Measurements from ENCODE around the gene CABCOCO1. TPM values are rescaled to one million over a fixed set of nuclear protein-coding genes. Genes with fewer than 3 reads are reported as not detected.
"Not testable (repeated sequence)": the region's sequence is repeated elsewhere in the genome, so short reads cannot be mapped to it uniquely, and the experiment has no call there.

The CABCOCO1 gene
- total RNA-seq, 2 experiments from 2014 or later = not detected

DNA sequence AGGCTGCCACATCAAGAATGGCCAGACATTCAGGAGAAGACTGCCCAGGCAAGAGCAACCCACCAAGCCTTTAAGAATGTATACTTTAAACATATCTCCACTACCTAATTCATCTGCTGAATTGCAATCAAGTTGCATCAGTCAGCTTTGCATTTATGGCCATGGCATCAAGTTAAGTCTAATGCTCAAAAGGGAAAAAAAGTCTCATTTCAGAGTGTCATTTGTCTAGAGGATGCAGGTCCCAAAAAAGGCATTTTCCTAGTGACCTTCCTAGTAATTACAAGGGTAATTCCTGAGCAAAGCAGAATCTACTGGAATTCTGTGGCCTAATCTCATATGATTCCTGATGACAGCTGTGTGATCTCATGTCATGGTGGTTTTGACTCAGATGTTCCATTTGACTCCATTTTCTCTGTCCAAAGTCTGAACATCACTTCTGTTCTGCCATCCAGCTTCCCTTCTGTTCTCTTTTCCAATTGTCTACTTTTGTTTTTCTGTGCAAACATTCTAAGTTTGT is 7.3 kb upstream of the CABCOCO1 start:
- Mint-ChIP-seq H3K27ac (no peak overlapping the region), H3K4me3 (no peak overlapping the region), H3K36me3 (ENCODE audit: low read depth) (no peaks in the 10 kb centered on the region), H3K4me1 (ENCODE audit: low read depth) (no peaks in the 10 kb centered on the region), H3K9me3 (no peaks in the 10 kb centered on the region), H3K27me3 (ENCODE audit: low read depth) (peaks cover 9% of the 10 kb centered on the region)
- intact Hi-C loops (cut with micrococcal nuclease) = no loop called here
- CTCF ChIA-PET = interaction anchor here (0.5 kb wide), 1 partner anchor 13 kb away, joined by 4 read pairs; no protein-coding TSS in a partner anchor
- DNase-seq = no peak

- intact Hi-C loops (cut with micrococcal nuclease) = no loop called here
- H3K4me3 Mint-ChIP-seq = no peak overlapping the region
Measured at GRCh38 chr10:61663466-61663865, 737 bp downstream of the CABCOCO1 start.

DNA sequence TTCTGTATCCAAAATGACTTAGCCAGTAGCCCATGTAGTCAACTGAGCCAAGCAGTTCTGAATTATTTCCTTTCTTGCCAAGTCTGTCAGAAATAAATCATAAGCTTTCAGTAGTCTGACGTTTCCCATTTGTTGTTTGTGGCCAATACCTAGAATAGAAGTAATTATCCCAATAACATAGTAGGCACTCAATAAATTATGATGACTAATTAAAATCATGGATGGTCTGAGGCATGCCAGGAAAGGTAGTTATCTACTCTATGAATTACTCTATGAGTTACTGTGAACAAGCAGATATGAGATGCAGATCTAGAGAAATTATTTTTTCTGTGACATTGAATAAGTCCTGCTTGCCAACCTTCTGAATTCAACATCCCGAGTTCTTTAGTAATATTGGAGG is 2.3 kb downstream of the CABCOCO1 start:
- no peak overlapping the region for H3K27ac Mint-ChIP-seq
- intact Hi-C loops (cut with micrococcal nuclease) = no loop called here
- peaks cover 32% of the 10 kb centered on the region for H3K27me3 Mint-ChIP-seq (ENCODE audit: low read depth)

More at GRCh38 chr10:61663466-61663865, 737 bp downstream of the CABCOCO1 start:
- H3K36me3 Mint-ChIP-seq (ENCODE audit: low read depth) = no peaks in the 10 kb centered on the region
- CTCF ChIA-PET = no interaction called here
- no peak overlapping the region for H3K27ac Mint-ChIP-seq
- DNase-seq = no peak
- H3K27me3 Mint-ChIP-seq (ENCODE audit: low read depth) = peaks cover 32% of the 10 kb centered on the region
- no peaks in the 10 kb centered on the region for H3K4me1 Mint-ChIP-seq (ENCODE audit: low read depth)
- no peaks in the 10 kb centered on the region for H3K9me3 Mint-ChIP-seq

GRCh38 chr10:61669161-61669725 is 6.5 kb downstream of the CABCOCO1 start:
- no peak overlapping the region for H3K4me3 Mint-ChIP-seq
- H3K27me3 Mint-ChIP-seq (ENCODE audit: low read depth) = peaks cover 13% of the 10 kb centered on the region
- H3K27ac Mint-ChIP-seq = no peak overlapping the region
- CTCF ChIA-PET = no interaction called here
- H3K9me3 Mint-ChIP-seq = no peaks in the 10 kb centered on the region
- intact Hi-C loops (cut with micrococcal nuclease) = no loop called here
- no peaks in the 10 kb centered on the region for H3K4me1 Mint-ChIP-seq (ENCODE audit: low read depth)
- no peaks in the 10 kb centered on the region for H3K36me3 Mint-ChIP-seq (ENCODE audit: low read depth)
- no peak for DNase-seq

More for the DNA sequence above, 2.3 kb downstream of the CABCOCO1 start:
- Mint-ChIP-seq H3K4me3 (no peak overlapping the region), H3K4me1 (ENCODE audit: low read depth) (no peaks in the 10 kb centered on the region), H3K9me3 (no peaks in the 10 kb centered on the region), H3K36me3 (ENCODE audit: low read depth) (no peaks in the 10 kb centered on the region)
- no peak for DNase-seq
- CTCF ChIA-PET = no interaction called here

DNA sequence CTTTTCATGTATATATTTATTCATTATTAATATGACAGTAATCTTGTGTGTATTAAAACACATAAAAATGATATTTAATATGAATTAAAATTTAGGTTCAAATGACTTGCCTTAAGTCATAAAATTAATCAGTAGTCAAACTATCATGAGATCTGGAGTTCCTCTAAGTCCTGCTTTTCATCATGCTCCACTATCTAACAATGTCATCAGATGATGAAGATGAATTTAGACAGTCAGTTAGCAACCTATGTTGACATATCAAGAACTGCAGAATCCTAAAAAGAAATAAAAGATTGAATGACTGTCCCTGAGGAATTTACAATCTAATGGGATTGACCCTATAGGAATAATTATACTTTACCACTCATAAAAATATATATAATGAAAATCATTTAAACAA is 7.1 kb downstream of the CABCOCO1 start:
- Mint-ChIP-seq H3K4me3 (no peak overlapping the region), H3K9me3 (no peaks in the 10 kb centered on the region), H3K27me3 (ENCODE audit: low read depth) (peaks cover 7% of the 10 kb centered on the region), H3K27ac (no peak overlapping the region), H3K4me1 (ENCODE audit: low read depth) (no peaks in the 10 kb centered on the region), H3K36me3 (ENCODE audit: low read depth) (no peaks in the 10 kb centered on the region)
- intact Hi-C loops (cut with micrococcal nuclease) = no loop called here
- CTCF ChIA-PET = no interaction called here
- DNase-seq = no peak

GRCh38 chr10:61673360-61673759 is 10.6 kb downstream of the CABCOCO1 start:
- Mint-ChIP-seq H3K4me1 (ENCODE audit: low read depth) (no peaks in the 10 kb centered on the region), H3K36me3 (ENCODE audit: low read depth) (no peaks in the 10 kb centered on the region), H3K4me3 (no peak overlapping the region), H3K27ac (no peak overlapping the region), H3K9me3 (no peaks in the 10 kb centered on the region), H3K27me3 (ENCODE audit: low read depth) (no peaks in the 10 kb centered on the region)
- CTCF ChIA-PET = no interaction called here
- no peak for DNase-seq
- intact Hi-C loops (cut with micrococcal nuclease) = no loop called here

DNA sequence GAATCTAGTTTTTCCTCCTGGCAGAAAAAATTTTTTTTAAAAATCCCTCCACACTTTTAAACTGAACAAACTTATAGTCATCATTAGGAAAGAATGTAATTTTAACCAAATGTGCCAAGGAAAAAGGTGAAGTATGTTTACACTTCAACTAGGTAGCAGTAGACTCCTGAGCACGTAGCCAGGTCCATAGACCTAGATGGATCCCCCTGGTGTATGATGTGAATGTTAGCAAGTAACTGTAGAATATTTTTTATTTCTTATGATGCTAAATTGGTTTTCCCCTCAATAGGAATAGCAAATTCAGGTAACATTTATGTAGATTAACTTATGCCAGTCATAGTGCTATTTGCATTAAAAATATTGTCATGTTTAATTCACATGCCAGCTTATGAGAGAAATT is 19.6 kb downstream of the CABCOCO1 start:
- CTCF ChIA-PET = no interaction called here
- no peak overlapping the region for H3K4me3 Mint-ChIP-seq
- no peak for DNase-seq
- H3K27ac Mint-ChIP-seq = no peak overlapping the region
- H3K27me3 Mint-ChIP-seq (ENCODE audit: low read depth) = peaks cover 2% of the 10 kb centered on the region
- no peaks in the 10 kb centered on the region for H3K4me1 Mint-ChIP-seq (ENCODE audit: low read depth)
- no peaks in the 10 kb centered on the region for H3K9me3 Mint-ChIP-seq
- H3K36me3 Mint-ChIP-seq (ENCODE audit: low read depth) = no peaks in the 10 kb centered on the region
- intact Hi-C loops (cut with micrococcal nuclease) = no loop called here

DNA sequence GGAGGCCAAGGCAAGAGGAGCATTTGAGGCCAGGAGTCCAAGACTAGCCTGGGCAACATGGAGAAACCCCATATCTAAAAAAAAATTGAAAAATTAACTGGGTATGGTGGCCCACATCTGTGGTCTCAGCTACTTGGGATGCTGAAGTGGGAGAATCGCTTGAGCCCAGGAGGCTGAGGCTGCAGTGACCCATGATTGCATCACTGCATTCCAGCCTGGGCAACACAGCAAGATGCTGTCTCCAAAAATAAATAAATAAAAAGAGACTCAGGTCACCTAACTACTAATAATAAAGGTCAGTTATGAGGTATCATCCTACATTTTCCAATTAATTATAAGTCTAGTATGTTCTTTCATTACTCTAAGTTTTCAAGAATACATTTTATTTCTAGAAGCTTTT is 20.6 kb downstream of the CABCOCO1 start:
- no peaks in the 10 kb centered on the region for H3K9me3 Mint-ChIP-seq
- CTCF ChIA-PET = no interaction called here
- intact Hi-C loops (cut with micrococcal nuclease) = no loop called here
- no peak overlapping the region for H3K27ac Mint-ChIP-seq
- H3K4me1 Mint-ChIP-seq (ENCODE audit: low read depth) = no peaks in the 10 kb centered on the region
- peaks cover 2% of the 10 kb centered on the region for H3K27me3 Mint-ChIP-seq (ENCODE audit: low read depth)
- no peaks in the 10 kb centered on the region for H3K36me3 Mint-ChIP-seq (ENCODE audit: low read depth)
- no peak overlapping the region for H3K4me3 Mint-ChIP-seq
- DNase-seq = no peak

GRCh38 chr10:61684894-61685507 is 22.3 kb downstream of the CABCOCO1 start:
- CTCF ChIA-PET = no interaction called here
- peaks cover 2% of the 10 kb centered on the region for H3K27me3 Mint-ChIP-seq (ENCODE audit: low read depth)
- H3K4me1 Mint-ChIP-seq (ENCODE audit: low read depth) = no peaks in the 10 kb centered on the region
- no peak overlapping the region for H3K4me3 Mint-ChIP-seq
- no peaks in the 10 kb centered on the region for H3K36me3 Mint-ChIP-seq (ENCODE audit: low read depth)
- H3K9me3 Mint-ChIP-seq = no peaks in the 10 kb centered on the region
- intact Hi-C loops (cut with micrococcal nuclease) = no loop called here
- no peak for DNase-seq
- H3K27ac Mint-ChIP-seq = no peak overlapping the region

DNA sequence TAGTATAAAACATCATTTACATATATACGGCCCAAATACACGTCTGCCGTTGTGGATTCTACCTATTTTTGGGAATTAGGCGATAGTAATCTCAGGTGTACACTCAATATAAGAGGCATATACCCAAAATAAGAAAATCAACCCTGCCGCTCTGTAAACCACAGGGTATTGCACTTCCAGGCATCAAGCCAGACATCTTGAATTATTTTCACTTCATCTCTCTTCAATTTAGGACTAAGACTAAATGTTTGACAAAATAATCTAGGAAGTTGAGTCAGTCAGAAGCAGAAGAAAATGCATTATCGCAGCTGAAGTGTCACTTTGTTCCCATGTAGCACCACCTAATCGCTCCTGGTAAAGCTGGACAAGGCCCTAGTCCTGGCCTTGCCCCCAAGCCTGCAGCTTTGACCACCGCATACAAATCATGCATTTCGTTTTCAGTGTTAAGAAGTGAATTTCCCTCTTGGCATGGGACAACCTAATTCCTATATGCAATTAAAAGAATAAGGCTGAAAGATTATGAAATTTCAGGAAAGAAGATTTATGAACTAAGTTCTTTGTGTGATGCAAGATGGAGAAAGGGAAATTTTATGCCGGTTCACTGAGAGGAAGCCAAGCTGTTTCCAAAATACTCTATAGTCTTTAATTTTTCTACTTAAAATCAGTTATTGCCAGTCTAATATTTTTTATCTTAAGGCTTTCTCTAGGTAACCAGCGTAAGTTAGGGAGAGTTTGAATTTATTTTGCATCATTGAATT is 26.0 kb downstream of the CABCOCO1 start:
- CTCF ChIA-PET = interaction anchor here (0.6 kb wide), 1 partner anchor 1507 kb away, joined by 3 read pairs; no protein-coding TSS in a partner anchor
- Mint-ChIP-seq H3K4me3 (no peak overlapping the region), H3K27me3 (ENCODE audit: low read depth) (peaks cover 9% of the 10 kb centered on the region), H3K4me1 (ENCODE audit: low read depth) (no peaks in the 10 kb centered on the region), H3K36me3 (ENCODE audit: low read depth) (no peaks in the 10 kb centered on the region), H3K27ac (no peak overlapping the region), H3K9me3 (no peaks in the 10 kb centered on the region)
- intact Hi-C loops (cut with micrococcal nuclease) = no loop called here
- no peak for DNase-seq

- CTCF ChIA-PET; H3K4me3 Mint-ChIP-seq; H3K4me1 Mint-ChIP-seq (ENCODE audit: low read depth); DNase-seq; H3K36me3 Mint-ChIP-seq (ENCODE audit: low read depth); H3K9me3 Mint-ChIP-seq; intact Hi-C loops (cut with micrococcal nuclease); H3K27ac Mint-ChIP-seq: not testable (repeated sequence)
- peaks cover 17% of the 10 kb centered on the region for H3K27me3 Mint-ChIP-seq (ENCODE audit: low read depth)
Measured at GRCh38 chr10:61691667-61692066, 28.9 kb downstream of the CABCOCO1 start.

DNA sequence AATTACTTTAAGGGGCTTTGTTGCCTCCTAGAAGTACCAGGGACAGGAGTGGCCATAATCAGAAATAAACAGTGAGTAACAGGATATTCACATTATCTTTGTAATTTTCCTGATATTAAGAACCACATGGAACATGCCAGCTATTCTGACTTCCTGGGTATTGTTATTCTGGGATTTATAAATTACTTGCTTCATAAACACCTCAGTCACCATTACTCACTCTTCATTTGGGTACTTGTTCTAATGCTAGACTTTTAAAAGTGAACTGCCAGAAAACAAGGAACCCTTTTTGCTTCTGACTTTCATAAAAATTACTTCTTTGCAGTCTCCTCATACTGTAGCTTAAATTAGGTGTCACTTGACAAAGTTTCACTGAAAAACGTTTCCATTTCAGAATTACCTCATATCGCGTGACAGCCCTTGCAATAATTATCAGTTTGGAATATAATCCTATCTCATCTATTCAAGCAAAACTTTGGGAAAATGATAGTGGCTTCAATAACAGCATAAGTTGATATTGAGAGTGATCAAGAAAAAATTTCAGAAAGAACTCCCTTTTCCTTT is 29.8 kb downstream of the CABCOCO1 start:
- no peak for DNase-seq
- intact Hi-C loops (cut with micrococcal nuclease) = no loop called here
- no peak overlapping the region for H3K27ac Mint-ChIP-seq
- no peaks in the 10 kb centered on the region for H3K36me3 Mint-ChIP-seq (ENCODE audit: low read depth)
- peaks cover 17% of the 10 kb centered on the region for H3K27me3 Mint-ChIP-seq (ENCODE audit: low read depth)
- no peaks in the 10 kb centered on the region for H3K9me3 Mint-ChIP-seq
- CTCF ChIA-PET = interaction anchor here (1.0 kb wide), 1 partner anchor 745 kb away, joined by 3 read pairs; no protein-coding TSS in a partner anchor
- no peak overlapping the region for H3K4me3 Mint-ChIP-seq
- H3K4me1 Mint-ChIP-seq (ENCODE audit: low read depth) = no peaks in the 10 kb centered on the region

Measured in activated naive CD4-positive, alpha-beta T cell treated with anti-CD3 and anti-CD28 coated beads for 36 hours (primary cell).